Measurements from ENCODE around the gene HOXA1.

The HOXA1 gene

GRCh38 chr7:27098578-27099451 is 3.0 kb upstream of the HOXA1 start (continued):
- TF ChIP-seq KLF7 (tag by site-specific recombination; IDR thresholded peaks at IDR 0.05; ENCODE audit: borderline replicate concordance) (no peak), ZNF416 (tag by site-specific recombination; IDR thresholded peaks at IDR 0.05) (no peak), ZFHX2 (tag by site-specific recombination; conservative IDR thresholded peaks at IDR 0.05) (peak; percentile 48), GLI2 (tag by site-specific recombination; IDR thresholded peaks at IDR 0.05; ENCODE audit: borderline replicate concordance, low read depth) (peak; percentile 84), ZNF654 (tag by site-specific recombination; IDR thresholded peaks at IDR 0.05; ENCODE audit: low read depth) (peak; percentile 14; the same call in 1 of the 2 replicates), ZSCAN30 (tag by site-specific recombination; IDR thresholded peaks at IDR 0.05) (peak; percentile 88), ATF2 (tag by site-specific recombination; IDR thresholded peaks at IDR 0.05; ENCODE audit: low read depth) (no peak), PBX3 (CRISPR knock-in tag; IDR thresholded peaks at IDR 0.05) (no peak), ZNF18 (tag by site-specific recombination; IDR thresholded peaks at IDR 0.05) (peak; percentile 62), ZNF501 (tag by site-specific recombination; IDR thresholded peaks at IDR 0.05) (no peak; the same call in 1 of the 2 replicates), ZNF324 (tag by site-specific recombination; IDR thresholded peaks at IDR 0.05) (no peak), ZNF148 (tag by site-specific recombination; IDR thresholded peaks at IDR 0.05; ENCODE audit: borderline replicate concordance) (no peak), ZNF645 (tag by site-specific recombination; IDR thresholded peaks at IDR 0.05) (no peak), ZNF530 (tag by site-specific recombination; IDR thresholded peaks at IDR 0.05; ENCODE audit: low read depth) (no peak), ZNF112 (tag by site-specific recombination; IDR thresholded peaks at IDR 0.05) (no peak), ZNF202 (tag by site-specific recombination; IDR thresholded peaks at IDR 0.05; ENCODE audit: borderline replicate concordance) (no peak), HIC1 (tag by site-specific recombination; IDR thresholded peaks at IDR 0.05) (peak; percentile 62; the same call in 1 of the 2 replicates), ZNF239 (tag by site-specific recombination; IDR thresholded peaks at IDR 0.05) (no peak), ZNF37A (tag by site-specific recombination; IDR thresholded peaks at IDR 0.05) (no peak), ZNF169 (tag by site-specific recombination; IDR thresholded peaks at IDR 0.05) (no peak), ZNF843 (tag by site-specific recombination; IDR thresholded peaks at IDR 0.05) (peak; percentile 90), OVOL3 (tag by site-specific recombination; IDR thresholded peaks at IDR 0.05) (no peak), MEIS1 (CRISPR knock-in tag; IDR thresholded peaks at IDR 0.05; ENCODE audit: borderline replicate concordance) (no peak), ZNF596 (tag by site-specific recombination; IDR thresholded peaks at IDR 0.05) (0 out of 2 replicates have a peak, but pooled peaks have one; percentile 5), ZNF555 (tag by site-specific recombination; conservative IDR thresholded peaks at IDR 0.05) (no peak), SP7 (tag by site-specific recombination; IDR thresholded peaks at IDR 0.05) (peak; percentile 76), ZNF560 (tag by site-specific recombination; IDR thresholded peaks at IDR 0.05; ENCODE audit: borderline replicate concordance) (no peak), WT1 (tag by site-specific recombination; IDR thresholded peaks at IDR 0.05) (peak; percentile 81), ZNF747 (tag by site-specific recombination; IDR thresholded peaks at IDR 0.05) (no peak), ZNF132 (tag by site-specific recombination; IDR thresholded peaks at IDR 0.05; ENCODE audit: borderline replicate concordance) (no peak)

Measured in HEK293 (cell line).